ENCODE results near the gene CSF2RB. TPM values are rescaled to one million over a fixed set of nuclear protein-coding genes. Genes with fewer than 3 reads are reported as not detected.

CSF2RB gene
- total and polyA plus RNA-seq, 10 of the 15 experiments (the other 5 are each of a cell fraction or from before 2014, with no cell fraction given), result 0.82 to 12.5 (median 5.4) TPM

- BruUV-seq (replicated peaks), result no TSS peak
- ATAC-seq (no peak), DNase-seq (ENCODE audit: low read depth, low spot score) (no peak), FAIRE-seq (no peak)
- POLR2A ChIA-PET, result interaction anchor here (2.6 kb wide), 1 partner anchor 8 kb away, joined by 13 read pairs; no protein-coding TSS in a partner anchor
- in situ Hi-C loops (cut with MboI), result no loop called here
- H3K4me2 ChIP-seq (ENCODE audit: control insufficient read depth, insufficient read depth), result no peak overlapping the region
- H3K27ac ChIP-seq (ENCODE audit: control insufficient read depth, insufficient read depth), result no peak overlapping the region
- TF ChIP-seq ATF7 (IDR thresholded peaks at IDR 0.05; ENCODE audit: low read depth) (no peak), SREBF2 (IDR thresholded peaks at IDR 0.05; ENCODE audit: low read length) (no peak), CTCF (IDR thresholded peaks at IDR 0.05 in 2 of 3, conservative IDR thresholded peaks at IDR 0.05 in 1 of 3; ENCODE audit: control insufficient read depth in 2 of 3, extremely low read depth in 1 of 3, insufficient read depth in 1 of 3, low read depth in 3 of 3, low read length in 3 of 3) (no peak), MTA2 (IDR thresholded peaks at IDR 0.05; ENCODE audit: low read depth) (no peak), FOXK2 (IDR thresholded peaks at IDR 0.05) (no peak), BCL11A (IDR thresholded peaks at IDR 0.05; ENCODE audit: low read depth, low read length) (no peak), BCL3 (IDR thresholded peaks at IDR 0.05; ENCODE audit: borderline replicate concordance, insufficient read depth, low read depth, low read length, poor library complexity, severe bottlenecking) (no peak), GATAD2B (conservative IDR thresholded peaks at IDR 0.05; ENCODE audit: low read depth) (no peak), TAF1 (IDR thresholded peaks at IDR 0.05; ENCODE audit: borderline replicate concordance, low read depth, low read length) (no peak), SP1 (IDR thresholded peaks at IDR 0.05; ENCODE audit: low read depth, low read length) (no peak), NR2C2 (IDR thresholded peaks at IDR 0.05; ENCODE audit: borderline replicate concordance, control insufficient read depth, insufficient read length, low read depth) (no peak), ZNF592 (IDR thresholded peaks at IDR 0.05) (no peak)
- H3K79me2 ChIP-seq (ENCODE audit: control insufficient read depth, insufficient read depth, low read length), result peaks cover 16% of the 10 kb centered on the region
- SMC1A ChIA-PET (ENCODE audit: uncharacterized antibody, unreplicated experiment), result interaction anchor here (0.5 to 3.5 kb wide), 7 partner anchors 8 to 67 kb away, joined by 3 to 11 read pairs (median 3); no protein-coding TSS in a partner anchor
- no peaks in the 10 kb centered on the region for H3K9me3 ChIP-seq (replicated peaks; ENCODE audit: control insufficient read depth, insufficient read depth, low read length)
- no peak overlapping the region for H3K4me3 ChIP-seq
- no peak overlapping the region for H3K9ac ChIP-seq (ENCODE audit: control insufficient read depth, insufficient read depth, low read length)
- H2AFZ ChIP-seq (ENCODE audit: control insufficient read depth, low read depth, low read length), result no peak overlapping the region
- no peaks in the 10 kb centered on the region for H3K27me3 ChIP-seq (replicated peaks in 1 of 2; ENCODE audit: control insufficient read depth in 2 of 2, insufficient read depth in 2 of 2, low read length in 1 of 2)
- intact Hi-C loops (cut with micrococcal nuclease; ENCODE audit: unreplicated experiment), result no loop called here
- H3K36me3 ChIP-seq (ENCODE audit: control insufficient read depth in 2 of 2, insufficient read depth in 2 of 2, low read length in 1 of 2), result no peaks in the 10 kb centered on the region
- peaks cover 16% of the 10 kb centered on the region; the same call in 1 of the 2 replicates for H3K4me1 ChIP-seq (ENCODE audit: control insufficient read depth, insufficient read depth, low read length)
- RAD21 ChIA-PET (ENCODE audit: unreplicated experiment), result no interaction called here
- no peaks in the 10 kb centered on the region for H4K20me1 ChIP-seq (ENCODE audit: control insufficient read depth, insufficient read depth)
- CTCF ChIA-PET, result interaction anchor here (1.2 to 4.0 kb wide), 4 partner anchors 10 to 55 kb away, joined by 4 to 21 read pairs (median 8); no protein-coding TSS in a partner anchor
These were observed 3.0 kb upstream of the CSF2RB start for GRCh38 chr22:36910461-36910860.

Data from GM12878 (cell line).